AG09319 (cell line): Measurements from ENCODE around the gene COBL.

Experiments
- DNase-seq: peaks from one replicate; pipeline ENCODE4 v3.0.0-alpha.2; 2010; ENCODE audit warnings: low read depth; ENCODE audit errors: extremely low read depth
- CTCF ChIP-seq: IDR thresholded peaks from 2 replicates; pipeline ENCODE4 v1.5.1; 2011; ENCODE audit warnings: low read depth, mild to moderate bottlenecking, inconsistent platforms, low read length, moderate library complexity

COBL gene

GRCh38 chr7:51340936-51341335 lies 24.3 kb upstream of the COBL start:
- DNase-seq, result no peak
- TF ChIP-seq CTCF, result no peak

- no peak for DNase-seq
Observed at GRCh38 chr7:51340029-51340838, 23.6 kb upstream of the COBL start.

DNA sequence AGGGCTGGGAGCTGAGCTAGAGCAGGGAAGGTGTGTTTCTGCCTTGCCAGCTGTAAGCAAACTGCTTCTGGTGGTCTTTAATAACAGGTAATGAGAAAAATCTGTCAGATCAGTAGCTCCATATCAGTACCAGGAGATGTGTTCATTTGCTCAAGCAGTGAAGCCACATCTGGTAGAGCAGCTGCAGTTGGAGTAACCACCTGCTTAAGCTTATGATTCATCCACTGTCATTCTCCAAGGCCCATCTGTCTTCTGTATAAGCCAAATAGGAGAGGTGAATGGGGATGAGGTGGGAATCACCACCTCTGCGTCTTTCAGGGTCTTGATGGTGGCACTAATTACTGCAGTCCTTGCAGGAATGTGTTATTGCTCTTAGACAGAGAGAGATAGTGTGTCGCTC lies 18.4 kb upstream of the COBL start:
- TF ChIP-seq CTCF, result no peak
- no peak for DNase-seq

More at GRCh38 chr7:51340029-51340838, 23.6 kb upstream of the COBL start:
- no peak for TF ChIP-seq CTCF

DNA sequence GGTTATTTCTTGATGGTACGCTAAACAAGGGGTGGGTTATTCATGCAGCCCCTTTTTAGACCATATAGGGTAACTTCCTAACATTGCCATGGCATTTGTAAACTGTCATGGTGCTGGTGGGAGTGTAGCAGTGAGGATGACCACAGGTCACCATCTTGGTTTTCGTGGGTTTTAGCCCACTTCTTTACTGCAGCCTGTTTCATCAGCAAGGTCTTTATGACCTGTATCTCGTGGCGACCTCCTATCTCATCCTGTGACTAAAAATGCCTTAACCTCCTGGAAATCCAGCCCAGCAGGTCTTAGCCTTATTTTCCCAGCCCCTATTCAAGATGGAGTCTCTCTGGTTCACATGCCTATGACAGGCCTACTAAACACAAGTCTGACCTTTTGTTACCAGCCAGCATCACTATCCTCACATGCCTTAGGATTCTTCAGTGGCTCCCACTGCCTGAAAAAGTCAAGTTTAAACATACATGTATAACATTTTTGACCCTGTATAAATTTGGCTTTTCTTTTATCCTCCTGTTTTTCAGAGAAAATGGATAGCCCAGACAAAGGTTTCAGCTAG lies 13.2 kb upstream of the COBL start:
- TF ChIP-seq CTCF, result no peak

DNA sequence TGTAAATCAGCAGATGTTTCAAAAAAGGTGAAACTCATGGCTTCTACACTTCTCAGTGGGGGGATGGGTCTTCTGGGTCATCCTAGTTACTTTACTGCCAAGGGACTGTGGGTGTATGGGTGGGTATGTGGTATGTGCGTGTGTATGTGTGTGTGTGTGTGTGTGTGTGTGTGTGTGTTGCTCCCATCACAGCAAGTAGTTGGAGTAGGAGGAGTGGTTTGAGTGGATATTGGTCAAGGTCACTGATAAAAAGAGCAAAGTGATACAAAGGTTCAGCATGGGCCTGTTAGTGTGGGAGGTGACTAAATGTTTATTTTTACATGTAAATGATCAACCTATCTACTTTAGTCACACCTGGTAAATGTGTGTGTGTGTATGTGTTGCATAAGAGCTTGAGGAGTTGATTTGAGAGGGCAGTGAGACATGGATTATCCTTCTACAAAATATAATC lies 11.8 kb upstream of the COBL start:
- TF ChIP-seq CTCF, result no peak
- no peak for DNase-seq

More for the DNA sequence above, 13.2 kb upstream of the COBL start:
- no peak for DNase-seq

- no peak for DNase-seq
- TF ChIP-seq CTCF, result no peak
Observed at GRCh38 chr7:51327287-51327717, 10.7 kb upstream of the COBL start.

DNA sequence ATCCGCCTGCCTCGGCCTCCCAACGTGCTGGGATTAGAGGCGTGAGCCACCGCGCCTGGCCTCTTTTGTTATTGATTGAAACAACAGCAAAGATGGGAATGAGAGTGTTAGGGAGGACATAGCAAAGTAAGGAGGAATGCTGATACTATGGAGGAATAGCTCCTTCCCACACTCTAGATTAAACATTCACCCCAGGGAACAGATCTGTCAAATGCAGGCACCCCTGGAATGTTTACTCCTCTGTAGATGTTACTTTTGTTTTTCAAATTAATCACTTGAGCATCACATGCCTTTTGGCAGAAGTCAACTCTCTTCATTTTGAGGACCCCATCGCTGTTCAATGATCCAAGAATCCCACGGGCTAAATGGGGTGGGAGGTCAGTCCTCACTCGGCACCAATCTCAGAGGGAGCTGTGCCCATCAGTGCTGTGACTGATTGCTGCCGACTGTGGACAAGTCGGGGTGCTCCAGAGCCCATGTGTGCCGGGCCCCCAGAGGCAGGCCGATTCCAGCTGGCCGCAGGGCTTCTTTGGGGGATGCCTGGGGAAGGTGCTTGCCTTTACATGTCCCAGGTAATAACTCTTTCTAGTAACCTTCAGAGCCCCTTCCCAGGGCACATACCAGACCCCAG lies 10.2 kb upstream of the COBL start:
- TF ChIP-seq CTCF, result no peak
- no peak for DNase-seq
